Hepatocyte (in vitro differentiated cells): ENCODE measurements around the gene CREB1.

Experiments
- CTCF ChIP-seq: fragments of 200-600 bp; sonication (generic); IDR thresholded peaks from 2 replicates; pipeline ENCODE4 v1.5.1; 2016; ENCODE audit warnings: antibody characterized with exemption, mild to moderate bottlenecking; ENCODE audit not compliant: poor library complexity
- EZH2 ChIP-seq: fragments of 200-600 bp; sonication (generic); IDR thresholded peaks from 2 replicates; pipeline ENCODE4 v1.6.1; 2016; ENCODE audit warnings: antibody characterized with exemption, mild to moderate bottlenecking, borderline replicate concordance
- EZH2phosphoT487 ChIP-seq: fragments of 200-600 bp; sonication (generic); IDR thresholded peaks from one replicate; pipeline ENCODE4 v1.6.1; 2018; ENCODE audit warnings: antibody characterized with exemption, mild to moderate bottlenecking, low read depth, moderate library complexity; ENCODE audit not compliant: unreplicated experiment, severe bottlenecking

- no peak for TF ChIP-seq CTCF
- no peak for TF ChIP-seq EZH2
- TF ChIP-seq EZH2phosphoT487, result no peak
Observed at GRCh38 chr2:207629553-207629952, 99.8 kb downstream of the CREB1 start.
